AG08395 (cell line): ENCODE measurements around the gene CARD6.
"Not testable (repeated sequence)": the region's sequence is repeated elsewhere in the genome, so short reads cannot be mapped to it uniquely, and the experiment has no call there.

Source experiments
- DNase-seq: peaks from one replicate; pipeline ENCODE4 v3.0.0; 2012; ENCODE audit warnings: mixed read lengths, low spot score

The CARD6 gene

DNA sequence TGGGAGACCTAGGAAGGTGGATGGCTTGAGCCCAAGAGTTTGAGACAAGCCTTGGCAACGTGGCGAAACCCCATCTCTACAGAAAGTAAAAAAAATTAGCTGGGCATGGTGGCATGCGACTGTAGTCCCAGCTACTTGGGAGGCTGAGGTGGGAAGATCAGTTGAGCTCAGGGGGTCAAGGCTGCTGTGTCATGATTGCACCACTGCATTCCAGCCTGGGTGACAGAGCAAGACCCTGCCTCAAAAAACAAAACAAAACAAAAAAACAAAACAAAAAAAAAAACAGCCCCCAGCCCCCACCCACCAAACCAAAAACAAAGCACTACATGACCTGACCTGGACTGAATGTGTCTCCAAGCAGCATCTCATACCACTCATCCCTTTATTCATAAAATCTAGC, 34.8 kb downstream of the CARD6 start:
- DNase-seq = no peak

- no peak for DNase-seq
Observed at GRCh38 chr5:40877371-40877988, 36.3 kb downstream of the CARD6 start.

DNA sequence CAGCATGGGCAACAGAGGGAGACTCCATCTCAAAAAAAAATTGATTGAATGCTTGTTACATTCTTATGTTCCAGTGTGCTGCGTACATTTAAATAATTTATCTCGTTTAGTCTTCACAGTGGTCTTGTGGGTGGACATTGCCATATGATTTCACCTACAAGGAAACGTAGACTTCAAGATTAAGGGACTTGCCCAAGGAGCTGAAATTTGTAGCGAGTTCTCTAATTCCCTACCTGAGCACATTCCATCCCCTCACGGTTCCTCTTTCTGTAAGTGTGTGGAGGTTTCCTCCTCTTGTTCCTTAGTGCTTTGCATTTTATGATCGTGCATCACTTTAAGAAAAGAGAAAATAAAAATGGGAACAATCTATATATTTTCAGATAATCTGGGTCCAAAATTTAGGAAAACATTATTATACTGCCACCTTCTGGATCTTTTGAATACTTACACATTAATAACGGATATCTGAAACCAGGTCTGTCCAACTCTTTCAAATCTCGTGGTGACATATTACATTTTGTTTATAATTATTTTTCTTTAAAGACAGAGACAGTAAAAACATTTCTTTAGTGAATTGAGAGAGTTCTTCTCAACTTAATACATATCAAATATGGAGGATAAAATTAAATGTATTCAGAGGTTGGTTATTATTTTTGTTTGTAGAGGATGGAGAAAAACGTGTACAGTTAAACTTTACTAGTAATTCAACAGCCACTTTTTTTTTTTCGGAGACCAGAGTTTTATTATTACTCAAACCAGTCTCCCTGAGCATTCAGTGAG, 38.2 kb downstream of the CARD6 start:
- peak; percentile 47 for DNase-seq

DNA sequence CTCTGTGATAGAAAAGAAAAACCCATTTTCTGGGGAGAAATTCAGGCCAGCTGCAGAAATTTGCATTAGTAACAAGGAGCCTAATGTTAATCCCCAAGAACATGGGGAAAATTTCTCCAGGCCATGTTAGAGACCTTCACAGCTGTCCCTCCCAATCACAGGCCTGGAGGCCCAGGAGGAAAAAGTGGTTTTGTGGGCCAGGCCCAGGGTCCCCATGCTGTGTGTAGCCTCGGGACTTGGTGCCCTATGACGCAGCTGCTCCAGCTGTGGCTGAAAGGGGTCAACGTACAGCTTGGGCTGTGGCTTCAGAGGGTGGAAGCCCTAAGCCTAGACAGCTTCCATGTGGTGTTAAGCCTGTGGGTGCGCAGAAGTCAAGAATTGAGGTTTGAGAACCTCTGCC, 41.1 kb downstream of the CARD6 start:
- DNase-seq = no peak

- DNase-seq = not testable (repeated sequence)
Observed at GRCh38 chr5:40883051-40883450, 41.9 kb downstream of the CARD6 start.

- DNase-seq = not testable (repeated sequence)
Observed at GRCh38 chr5:40895440-40896425, 54.6 kb downstream of the CARD6 start.

- DNase-seq = peak; percentile 56
Observed at GRCh38 chr5:40904205-40904993, 63.2 kb downstream of the CARD6 start.

DNA sequence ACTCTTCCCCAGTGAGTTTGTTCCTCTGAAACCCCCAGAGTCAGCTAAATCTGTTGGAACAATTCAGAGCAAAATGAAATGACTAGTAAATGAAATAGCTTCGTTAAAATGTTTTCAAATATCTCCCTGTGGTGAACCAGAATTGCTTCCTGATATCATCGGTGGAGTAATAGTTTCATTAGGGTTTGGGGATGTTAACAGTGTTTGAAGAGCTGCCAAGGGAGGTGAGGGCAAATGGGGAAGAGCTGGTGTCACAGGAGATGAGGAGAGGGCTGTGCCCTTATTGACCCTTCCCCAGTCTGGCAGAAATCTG, 63.8 kb downstream of the CARD6 start:
- DNase-seq = no peak

DNA sequence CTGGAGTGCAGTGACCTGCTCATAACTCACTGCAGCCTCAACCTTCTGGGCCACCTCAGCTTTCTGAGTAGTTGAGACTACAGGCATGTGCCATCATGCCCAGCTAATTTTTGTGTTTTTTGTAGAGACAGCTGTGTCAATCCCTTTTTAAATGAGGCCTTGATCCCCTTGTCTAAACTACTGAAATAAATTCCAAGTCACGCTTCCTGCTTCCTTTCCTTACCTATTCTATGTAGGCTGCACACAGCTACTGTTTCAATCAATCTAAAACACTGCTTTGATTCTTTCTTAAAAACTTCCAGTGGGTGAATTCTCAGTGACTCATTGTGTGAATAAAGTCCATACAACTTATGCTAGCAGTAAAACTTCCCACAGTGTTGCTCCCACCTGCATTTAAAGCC, 65.2 kb downstream of the CARD6 start:
- no peak for DNase-seq

DNA sequence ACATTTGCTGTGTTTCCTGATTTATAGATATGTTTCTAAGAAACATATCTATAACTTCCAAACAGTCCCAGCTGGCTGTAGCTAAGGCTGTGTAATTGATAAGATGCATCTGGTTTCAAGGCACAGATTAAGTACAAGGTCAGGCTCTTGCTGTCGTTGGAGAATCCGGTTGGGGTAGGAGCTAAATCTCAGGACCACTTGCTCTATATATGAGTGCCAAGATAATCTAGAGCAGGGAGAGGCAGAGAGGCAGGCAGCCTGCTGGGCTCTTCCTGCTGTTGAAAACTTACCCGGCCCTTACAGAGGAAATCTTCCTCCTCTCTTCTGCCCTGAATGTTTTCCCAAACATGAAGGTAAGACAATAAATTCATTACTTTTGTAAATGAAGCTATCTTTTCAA, 68.1 kb downstream of the CARD6 start, which contains the start of gene C7:
Gene C7, plus strand, starts transcription at position 234 of the 400 bp plus-strand sequence. Its CDS starts 114 bp downstream, at position 348.
- no peak for DNase-seq

DNA sequence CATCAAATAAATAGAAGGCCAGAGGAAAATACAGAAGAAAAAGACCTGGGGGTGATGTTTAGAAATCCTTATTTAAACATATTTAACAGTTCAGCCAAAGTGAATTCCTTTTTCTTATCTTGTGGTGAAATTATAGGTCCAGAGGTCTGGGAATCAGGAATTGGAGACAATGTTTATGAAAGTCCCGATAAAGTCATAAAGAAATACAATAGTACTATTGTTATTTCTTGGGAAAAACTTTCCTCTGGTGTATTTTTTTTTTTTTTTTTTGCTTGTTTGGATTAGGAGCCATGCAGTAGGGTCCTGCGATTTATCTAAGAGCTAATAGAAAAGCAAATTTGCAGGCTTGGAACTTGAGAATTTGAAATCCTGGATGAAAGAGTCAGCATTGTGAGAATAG, 68.6 kb downstream of the CARD6 start:
- no peak for DNase-seq
